Astrocyte of the spinal cord (primary cell): ENCODE results near the gene ABHD17A.
A peak's percentile ranks its signal among the peaks of the same experiment; 100 is the strongest.

Source experiments
- DNase-seq: peaks from one replicate; pipeline ENCODE4 v3.0.0; 2011; ENCODE audit warnings: low read depth, low spot score
- H3K4me3 ChIP-seq: 2 replicates; pipeline ENCODE4 v1.5.1; 2011; ENCODE audit warnings: low read depth, mild to moderate bottlenecking, low read length, moderate library complexity
- CTCF ChIP-seq: IDR thresholded peaks from 2 replicates; pipeline ENCODE4 v1.5.1; 2012; ENCODE audit warnings: low read depth, mild to moderate bottlenecking, low read length, inconsistent platforms
- in situ Hi-C: cut with HindIII; loops from 2 replicates; pipeline ENCODE4 v1.10.0; 2017; ENCODE audit warnings: low sequenced_read_pairs

Gene ABHD17A

DNA sequence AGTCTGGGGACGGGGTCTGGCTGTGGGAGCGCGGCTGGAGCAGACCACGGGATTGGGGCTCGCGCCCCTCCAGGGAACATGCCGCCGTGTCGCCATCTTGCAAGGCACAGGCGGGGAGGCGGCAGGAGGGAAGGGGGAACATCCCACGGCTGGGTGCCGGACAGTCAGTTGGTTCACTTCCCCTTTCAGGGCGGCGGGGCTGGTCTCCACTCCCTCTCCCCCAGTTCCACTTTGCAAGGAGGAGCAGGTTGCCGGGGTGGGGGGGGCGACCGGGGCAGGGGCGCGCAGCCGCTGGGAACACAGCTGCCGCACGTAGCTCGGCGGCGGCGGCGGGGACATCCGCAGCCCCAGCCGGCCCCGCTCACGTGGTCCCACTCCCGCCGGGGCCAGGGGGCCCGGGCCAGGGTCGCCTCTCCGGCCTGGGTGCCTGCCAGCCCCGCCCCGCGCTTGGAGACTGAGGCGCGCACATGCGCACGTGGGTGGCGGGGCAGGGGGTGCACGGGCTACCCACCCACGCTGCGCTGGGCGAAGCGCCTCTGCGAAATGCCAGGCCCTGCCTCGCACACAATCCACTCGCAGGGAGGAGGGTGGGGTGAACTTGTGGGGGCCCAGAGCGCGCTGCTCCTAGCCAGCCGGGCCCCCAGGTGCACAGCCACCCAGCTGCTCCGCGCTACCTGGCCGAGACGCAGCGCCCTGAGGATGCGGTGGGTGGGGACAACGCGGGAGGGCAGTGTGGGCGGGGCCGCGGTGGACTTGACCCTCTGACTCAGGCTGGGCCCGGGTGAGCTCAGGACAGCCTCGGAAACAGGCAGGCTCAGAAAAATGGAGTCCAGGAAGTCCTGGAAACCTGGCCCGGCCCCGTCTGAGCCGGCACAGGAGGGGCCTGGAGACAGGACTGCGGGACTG, 28.3 kb downstream of the ABHD17A start:
- TF ChIP-seq CTCF: no peak
- in situ Hi-C loops: no loop called here
- peak; percentile 71 for DNase-seq

DNA sequence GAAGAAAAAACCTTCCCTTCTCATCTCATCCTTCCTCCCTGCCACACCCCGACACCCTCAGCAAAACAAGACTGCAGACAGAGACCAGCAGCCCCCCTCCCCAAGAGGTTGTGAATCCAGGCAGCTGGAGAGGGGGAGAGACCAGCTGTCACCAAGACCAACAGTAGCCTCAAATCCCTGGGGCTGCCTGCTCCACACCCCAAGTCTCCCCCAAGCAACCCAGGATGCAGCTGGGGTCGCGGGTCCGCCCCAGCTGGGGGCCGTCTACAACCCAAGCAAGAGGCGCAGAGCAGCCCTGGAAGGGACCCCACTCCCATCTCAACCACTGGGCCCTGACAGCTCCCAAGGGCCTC, 29.0 kb downstream of the ABHD17A start:
- peak overlapping the region; percentile 16 for H3K4me3 ChIP-seq
- in situ Hi-C loops: no loop called here
- TF ChIP-seq CTCF: no peak
- no peak for DNase-seq

More for the DNA sequence above, 28.3 kb downstream of the ABHD17A start:
- H3K4me3 ChIP-seq: peak overlapping the region; percentile 16

DNA sequence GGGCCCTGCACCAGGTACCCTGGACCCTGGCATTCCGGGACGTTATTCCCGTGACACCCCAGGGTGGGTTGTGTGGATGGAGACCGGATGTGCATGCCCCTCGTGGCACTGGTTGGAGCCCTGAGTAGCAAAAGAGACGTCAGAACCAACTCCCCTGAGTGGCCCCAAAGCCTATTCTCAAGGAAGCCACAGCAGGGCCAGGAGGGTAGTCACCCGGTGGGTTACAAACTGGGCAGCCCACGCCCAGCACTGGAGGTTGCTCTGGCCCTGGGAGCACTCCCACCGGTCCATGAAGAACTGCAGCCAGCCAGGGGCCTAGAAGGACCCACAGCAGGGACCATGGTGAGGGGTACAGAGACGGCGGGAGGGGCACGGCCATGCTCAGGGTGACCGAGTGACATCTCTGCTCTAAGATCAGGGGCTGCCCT, 29.5 kb downstream of the ABHD17A start:
- H3K4me3 ChIP-seq: peak overlapping the region; percentile 20
- no peak for DNase-seq
- TF ChIP-seq CTCF: no peak
- in situ Hi-C loops: no loop called here

DNA sequence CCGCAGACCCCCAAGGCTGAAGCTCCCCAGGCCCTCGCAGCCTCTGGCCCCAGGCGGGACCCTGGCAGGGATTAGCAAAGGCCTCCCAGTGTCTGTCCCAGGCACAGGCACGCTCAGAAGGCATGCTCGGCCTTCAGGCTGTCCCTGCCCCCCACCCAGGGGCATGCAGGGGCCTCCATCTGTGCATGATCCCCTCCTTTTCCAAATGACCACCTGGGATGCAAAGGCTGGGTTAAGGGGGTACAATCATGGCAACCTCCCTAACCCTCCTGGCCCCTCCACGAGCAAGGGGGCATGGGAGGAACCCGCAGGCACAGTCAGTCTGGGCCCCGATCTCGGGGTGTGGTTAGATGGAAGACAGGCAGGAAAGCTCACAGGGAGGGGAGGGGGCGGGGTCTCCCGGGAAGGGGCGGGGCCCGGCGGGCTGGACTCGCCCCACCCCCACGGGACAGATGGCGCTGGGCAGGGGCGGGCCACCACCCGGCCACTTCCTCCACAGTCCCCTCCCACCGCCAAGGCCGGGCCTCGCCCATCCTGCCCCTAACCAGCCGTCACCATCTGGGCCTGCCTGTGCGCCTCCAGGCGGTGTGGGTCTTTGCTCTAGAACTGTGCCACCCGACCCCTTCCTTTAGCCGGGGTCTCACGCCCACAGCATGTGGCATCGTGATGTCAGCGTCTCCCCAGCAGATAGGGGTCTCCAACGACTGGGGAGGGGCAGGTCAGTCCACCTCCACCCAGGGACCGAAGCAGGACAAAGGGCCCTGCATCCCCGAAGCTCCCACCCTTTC, 30.1 kb downstream of the ABHD17A start:
- H3K4me3 ChIP-seq: peak overlapping the region; percentile 20
- in situ Hi-C loops: no loop called here
- no peak for TF ChIP-seq CTCF
- peak; percentile 86 for DNase-seq

DNA sequence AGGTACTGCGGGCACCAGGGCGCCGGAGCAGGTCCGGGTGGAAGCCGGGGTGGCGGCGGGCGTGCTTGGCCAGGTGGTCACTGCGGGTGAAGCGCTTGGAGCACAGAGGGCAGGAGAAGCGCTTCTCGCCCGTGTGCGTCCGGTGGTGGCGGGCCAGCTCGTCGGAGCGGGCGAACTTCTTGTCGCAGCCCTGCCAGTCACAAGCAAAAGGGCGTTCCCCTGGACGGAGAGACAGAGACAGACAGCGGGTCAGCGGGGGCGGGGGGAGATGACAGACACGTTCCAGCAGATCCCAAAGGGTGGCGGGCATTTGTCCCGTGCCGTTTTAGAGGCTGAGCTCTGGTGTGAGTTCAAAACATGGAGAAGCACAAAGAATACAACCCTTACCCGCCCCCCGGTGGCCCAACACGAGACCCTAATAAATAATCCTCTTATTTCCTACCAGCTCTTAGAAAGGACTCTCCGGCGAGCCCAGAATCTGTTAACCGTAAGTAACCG, 30.7 kb downstream of the ABHD17A start:
- TF ChIP-seq CTCF: no peak
- DNase-seq: no peak
- no peak overlapping the region for H3K4me3 ChIP-seq
- in situ Hi-C loops: no loop called here

DNA sequence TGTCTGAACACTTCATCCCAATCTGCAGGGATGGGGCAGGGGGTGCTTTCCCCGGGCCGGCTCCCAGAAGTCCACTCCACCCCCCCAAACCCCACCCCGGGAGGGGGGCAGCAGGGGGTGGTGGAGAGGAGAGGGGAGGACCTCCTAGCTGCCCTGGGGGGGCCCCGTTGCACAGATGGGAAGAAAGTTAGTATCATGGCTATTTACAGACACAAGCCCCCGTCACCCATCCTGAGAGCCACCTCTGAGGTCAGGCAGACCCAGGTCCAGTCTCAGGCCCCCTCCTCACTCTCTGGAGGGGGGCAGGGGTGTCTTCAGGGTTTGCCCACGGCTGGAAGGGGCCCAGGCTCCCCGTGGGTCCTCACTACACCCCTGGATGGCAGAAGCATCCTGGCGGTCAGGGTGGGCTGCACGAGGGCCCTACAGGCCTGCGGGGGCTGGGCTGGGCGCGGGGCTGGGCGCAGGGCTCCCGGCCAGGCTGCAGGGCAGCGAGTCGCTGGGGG, 31.2 kb downstream of the ABHD17A start:
- no peak overlapping the region for H3K4me3 ChIP-seq
- in situ Hi-C loops: no loop called here
- DNase-seq: no peak
- TF ChIP-seq CTCF: no peak
